K562 treated with DMSO at 1 percent for 12 hours (cell line): ENCODE results near the gene THAP7. TPM values are rescaled to one million over a fixed set of nuclear protein-coding genes. Genes with fewer than 3 reads are reported as not detected.

ENCODE experiments used
- total RNA-seq: library from RNA; unstranded; fragments of 300-600 nt; gene quantifications from 2 replicates; pipeline ENCODE4 v1.2.3, GENCODE V29; 2022; ENCODE audit not compliant: insufficient read depth

The THAP7 gene
- 171 and 193 TPM in 2 replicates for total RNA-seq

GRCh38 chr22:21001601-21002325 lies at the start of gene THAP7:
TSS of gene THAP7 (minus strand) at chr22:21002118. CDS start at chr22:21001911, 207 bp downstream.

DNA sequence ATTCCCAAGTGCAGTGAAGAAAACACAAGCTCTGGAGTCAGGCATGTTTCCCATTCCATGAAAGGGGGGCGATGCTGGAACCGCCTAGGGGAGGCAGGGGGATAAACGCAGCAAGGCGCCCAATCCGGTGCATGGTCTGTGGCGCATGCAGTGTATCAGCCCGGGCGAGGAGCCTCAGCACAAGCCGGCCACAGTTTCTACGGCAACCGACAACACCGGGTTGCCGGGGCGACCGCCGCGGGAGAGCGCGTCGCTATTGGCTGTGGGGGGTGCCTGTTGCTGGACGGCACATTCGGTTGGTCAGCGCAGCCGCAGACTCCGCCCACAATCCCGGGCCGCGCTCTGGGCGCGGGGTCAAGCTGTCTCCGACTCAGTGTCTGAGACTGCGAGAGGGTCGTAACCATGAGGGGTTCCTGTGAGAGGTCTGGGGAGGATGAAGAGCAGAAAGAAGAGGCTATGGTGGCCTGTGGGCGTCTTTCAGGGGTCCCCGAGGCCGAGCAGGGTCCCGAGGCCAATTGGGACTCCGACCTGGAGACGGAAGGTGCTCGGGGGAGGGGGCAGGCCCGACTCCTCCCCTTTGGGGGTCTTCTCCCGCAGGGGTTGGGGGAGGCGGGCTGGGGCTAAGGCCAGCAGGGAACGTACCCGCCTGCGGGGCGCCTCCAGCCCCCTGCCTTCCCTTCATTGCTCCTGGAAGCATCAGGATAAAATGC lies 43.8 kb upstream of the THAP7 start, which contains the start of gene LRRC74B:
Gene LRRC74B (plus strand): TSS at position 362 of the 710 bp plus-strand sequence. CDS start 41 bp downstream, at position 403.

GRCh38 chr22:21032037-21032867 lies 30.3 kb upstream of the THAP7 start, which contains the start of gene SLC7A4:
TSS of gene SLC7A4 (minus strand) at chr22:21032561. CDS start at chr22:21031812, 749 bp downstream.

GRCh38 chr22:21014726-21015465 lies 13.0 kb upstream of the THAP7 start, which contains the start of gene P2RX6:
TSS of gene P2RX6 (plus strand) at chr22:21015165. CDS start at chr22:21015175, 10 bp downstream.

GRCh38 chr22:20981787-20982562 lies 19.9 kb downstream of the THAP7 start, which contains the start of gene LZTR1:
TSS of gene LZTR1 (plus strand) at chr22:20982297. CDS start at chr22:20982372, 75 bp downstream.

GRCh38 chr22:20966883-20967696 lies 34.8 kb downstream of the THAP7 start, which contains the start of gene AIFM3:
TSS of gene AIFM3 (plus strand) at chr22:20967255. CDS start at chr22:20967945, 690 bp downstream.

Other genes with a start within 250 kb of the THAP7 start
- not detected in 2 replicates for gene SERPIND1, start 228.0 kb downstream of the THAP7 start, total RNA-seq
- gene PI4KA, start 143.3 kb downstream of the THAP7 start, total RNA-seq = 121 and 259 TPM in 2 replicates
- gene SNAP29, start 143.1 kb downstream of the THAP7 start, total RNA-seq = 63.8 and 99.1 TPM in 2 replicates
- 68.0 and 179 TPM in 2 replicates for gene CRKL, start 84.7 kb downstream of the THAP7 start, total RNA-seq
- gene AIFM3, start 34.9 kb downstream of the THAP7 start, total RNA-seq = not detected in 2 replicates
- gene LZTR1, start 19.8 kb downstream of the THAP7 start, total RNA-seq = 35.9 and 64.3 TPM in 2 replicates
- 2.0 and 3.0 TPM in 2 replicates for gene P2RX6, start 13.0 kb upstream of the THAP7 start, total RNA-seq
- not detected in 2 replicates for gene SLC7A4, start 30.4 kb upstream of the THAP7 start, total RNA-seq
- not detected in 2 replicates for gene LRRC74B, start 43.8 kb upstream of the THAP7 start, total RNA-seq